Right ventricle myocardium inferior (tissue), 1 donor: ENCODE data around the gene GSG1L2. TPM values are rescaled to one million over a fixed set of nuclear protein-coding genes. Genes with fewer than 3 reads are reported as not detected.
"Not testable (repeated sequence)": the region's sequence is repeated elsewhere in the genome, so short reads cannot be mapped to it uniquely, and the experiment has no call there.

ENCODE experiments used
- ATAC-seq: fragments of 200-7000 bp; cut with Tn5 transposase; one replicate; pipeline ENCODE4 v1.9.1; 2020; ENCODE audit warnings: mild to moderate bottlenecking, moderate library complexity
- DNase-seq: peaks from one replicate; pipeline ENCODE4 v3.0.0; 2021; ENCODE audit errors: missing footprints
- intact Hi-C: fragments of 100-400 bp; cut with DNase I; formaldehyde crosslinking; loops from one replicate; pipeline ENCODE4 v1.11.0; 2022
- total RNA-seq: library from RNA; stranded (reverse); fragmentation: NEBNext Ultra II Directional; extraction: Animal tissue kit (Norgen Biotek cat#: 25700); gene quantifications from one replicate; pipeline ENCODE4 v1.2.1, GENCODE V29; 2021
- donor health status: DM: no; HTN: yes; CAD: no; lungs with severe emphysema.

GSG1L2 gene
- total RNA-seq, 1 donor from 2014 or later: not detected

- ATAC-seq (no peak), DNase-seq (no peak)
- intact Hi-C loops: no loop called here
Measured at GRCh38 chr17:9801505-9801904, 20.4 kb downstream of the GSG1L2 start.

GRCh38 chr17:9798724-9799123 is 23.2 kb downstream of the GSG1L2 start:
- no peak for DNase-seq
- intact Hi-C loops: no loop called here
- ATAC-seq: peak; percentile 21

- intact Hi-C loops: no loop called here
- no peak for DNase-seq
- ATAC-seq: no peak
Measured at GRCh38 chr17:9798008-9798407, 23.9 kb downstream of the GSG1L2 start.

GRCh38 chr17:9792181-9792840 is 29.6 kb downstream of the GSG1L2 start:
- intact Hi-C loops: loop anchor here (5.0 kb wide), 1 partner anchor 100 kb away; no protein-coding TSS in a partner anchor
- DNase-seq (no peak), ATAC-seq (no peak)

- ATAC-seq: peak; percentile 88
- intact Hi-C loops: loop anchor here (5.0 kb wide), 1 partner anchor 101 kb away; no protein-coding TSS in a partner anchor
- DNase-seq: no peak
Measured at GRCh38 chr17:9790889-9791876, 30.7 kb downstream of the GSG1L2 start, which contains the start of gene DHRS7C. TSS of gene DHRS7C (minus strand) at chr17:9791592. CDS start at chr17:9791284, 308 bp downstream.

GRCh38 chr17:9790316-9790715 is 31.6 kb downstream of the GSG1L2 start:
- no peak for ATAC-seq
- intact Hi-C loops: loop anchor here (5.0 kb wide), 1 partner anchor 102 kb away; no protein-coding TSS in a partner anchor
- no peak for DNase-seq

GRCh38 chr17:9788601-9789000 is 33.3 kb downstream of the GSG1L2 start:
- intact Hi-C loops: no loop called here
- DNase-seq (no peak), ATAC-seq (no peak)

- no peak for DNase-seq
- intact Hi-C loops: no loop called here
Measured at GRCh38 chr17:9784544-9784943, 37.3 kb downstream of the GSG1L2 start.

GRCh38 chr17:9783465-9783864 is 38.4 kb downstream of the GSG1L2 start:
- DNase-seq, intact Hi-C loops, ATAC-seq: not testable (repeated sequence)

More at GRCh38 chr17:9784544-9784943, 37.3 kb downstream of the GSG1L2 start:
- no peak for ATAC-seq

GRCh38 chr17:9783050-9783449 is 38.8 kb downstream of the GSG1L2 start:
- ATAC-seq (no peak), DNase-seq (no peak)
- intact Hi-C loops: no loop called here

- no peak for ATAC-seq
- intact Hi-C loops: no loop called here
Measured at GRCh38 chr17:9780552-9780951, 41.3 kb downstream of the GSG1L2 start.

GRCh38 chr17:9776911-9777310 is 45.0 kb downstream of the GSG1L2 start:
- DNase-seq: no peak
- ATAC-seq: no peak

More at GRCh38 chr17:9780552-9780951, 41.3 kb downstream of the GSG1L2 start:
- no peak for DNase-seq

GRCh38 chr17:9772658-9773057 is 49.2 kb downstream of the GSG1L2 start:
- no peak for ATAC-seq
- no peak for DNase-seq
- intact Hi-C loops: no loop called here

More at GRCh38 chr17:9776911-9777310, 45.0 kb downstream of the GSG1L2 start:
- intact Hi-C loops: no loop called here

- ATAC-seq (no peak), DNase-seq (no peak)
- intact Hi-C loops: no loop called here
Measured at GRCh38 chr17:9771465-9771864, 50.4 kb downstream of the GSG1L2 start.

- intact Hi-C loops: loop anchor here (5.0 kb wide), 1 partner anchor 37 kb away; no protein-coding TSS in a partner anchor
- DNase-seq: no peak
- ATAC-seq: no peak
Measured at GRCh38 chr17:9769036-9769695, 52.7 kb downstream of the GSG1L2 start.

GRCh38 chr17:9768381-9768934 is 53.4 kb downstream of the GSG1L2 start:
- intact Hi-C loops: loop anchor here (5.0 kb wide), 1 partner anchor 36 kb away; no protein-coding TSS in a partner anchor
- DNase-seq (no peak), ATAC-seq (no peak)

- ATAC-seq: no peak
- intact Hi-C loops: loop anchor here (5.0 kb wide), 1 partner anchor 35 kb away; no protein-coding TSS in a partner anchor
- DNase-seq: no peak
Measured at GRCh38 chr17:9767432-9767991, 54.4 kb downstream of the GSG1L2 start.

- intact Hi-C loops: loop anchor here (5.0 kb wide), 1 partner anchor 35 kb away; no protein-coding TSS in a partner anchor
- peak; percentile 32 for ATAC-seq
- no peak for DNase-seq
Measured at GRCh38 chr17:9766970-9767369, 54.9 kb downstream of the GSG1L2 start.
